Left colon (tissue), 2 donors: ENCODE results near the gene GRPEL2. TPM values are rescaled to one million over a fixed set of nuclear protein-coding genes. Genes with fewer than 3 reads are reported as not detected.

Experiments used
- ATAC-seq: fragments of 200-7000 bp; cut with Tn5 transposase; one replicate; pipeline ENCODE4 v1.9.1; 2020; ENCODE audit warnings: mild to moderate bottlenecking, moderate library complexity
- DNase-seq, 2 donors: peaks; one replicate each; pipeline ENCODE4 v3.0.0-alpha.2; 2020
- intact Hi-C, 2 donors: fragments of 100-400 bp; cut with DNase I in 1 of 2; cut with micrococcal nuclease in 1 of 2; formaldehyde crosslinking; loops; one replicate each; pipeline versions ENCODE4 v1.11.2 to v1.14.0; 2022; cut with DNase I, micrococcal nuclease
- long read RNA-seq: library from polyadenylated mRNA; unstranded; transcript quantifications from one replicate; pipeline ENCODE4 v2.0.0, GENCODE V29; 2021
- total RNA-seq, 2 donors: library from RNA; stranded (reverse); fragmentation: NEBNext Ultra II Directional; extraction: Animal tissue kit (Norgen Biotek cat#: 25700); gene quantifications; one replicate each; pipeline ENCODE4 v1.2.1, GENCODE V29; 2021
- donor health status: DM: no; HTN: no; CAD: no.
- donor health status: DM: yes; HTN: yes; CAD: no.

Gene GRPEL2, protein sequence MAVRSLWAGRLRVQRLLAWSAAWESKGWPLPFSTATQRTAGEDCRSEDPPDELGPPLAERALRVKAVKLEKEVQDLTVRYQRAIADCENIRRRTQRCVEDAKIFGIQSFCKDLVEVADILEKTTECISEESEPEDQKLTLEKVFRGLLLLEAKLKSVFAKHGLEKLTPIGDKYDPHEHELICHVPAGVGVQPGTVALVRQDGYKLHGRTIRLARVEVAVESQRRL
- 10 to 100 TPM; 10.4 to 10.7 TPM for total RNA-seq
- long read RNA-seq, full-length matches to known transcripts = 11 of 13 reads
- long read RNA-seq, partial matches to known transcripts = 0 of 13 reads
- long read RNA-seq, other reads (novel, unspliced or antisense) = 2 of 13 reads

DNA sequence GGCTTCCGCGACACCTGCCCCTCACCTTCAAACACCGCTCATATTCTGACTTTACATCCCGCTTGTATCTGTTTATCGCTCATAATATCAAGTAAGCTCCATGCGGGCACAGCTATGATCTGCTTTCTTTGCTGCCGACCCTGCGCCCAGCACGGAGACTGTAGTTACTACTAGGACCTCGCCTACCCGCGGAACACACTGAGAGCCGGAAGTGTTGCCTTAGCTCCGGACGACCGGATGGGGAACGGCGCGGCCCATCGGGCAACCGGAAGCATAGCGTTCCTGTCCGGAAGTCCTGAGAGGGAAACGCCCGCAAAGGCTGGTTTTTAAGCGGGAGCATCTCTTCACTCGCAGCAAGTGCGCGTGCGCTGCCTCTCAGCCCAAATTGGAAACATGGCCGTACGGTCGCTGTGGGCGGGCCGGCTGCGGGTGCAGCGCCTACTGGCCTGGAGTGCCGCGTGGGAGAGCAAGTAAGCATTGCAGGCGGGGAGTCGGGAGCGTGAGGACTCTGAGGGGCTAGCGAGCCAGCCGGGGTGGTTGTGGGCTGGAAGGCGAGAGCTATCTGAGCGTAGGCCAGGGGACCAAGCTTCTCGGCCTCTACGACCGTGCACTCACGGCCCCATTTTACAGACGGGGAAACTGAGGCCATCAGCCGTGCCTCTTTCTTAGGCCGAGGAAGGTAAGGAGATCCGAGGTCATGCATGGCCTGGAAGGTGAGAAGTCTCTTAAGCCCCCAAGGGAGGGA lies at the start of gene GRPEL2:
TSS of gene GRPEL2 (plus strand) at position 353 of the 745 bp plus-strand sequence. CDS start at position 394, 41 bp downstream.
- intact Hi-C loops = no loop called here
- DNase-seq (peak; percentile 95 to 97), ATAC-seq (peak; percentile 100)

DNA sequence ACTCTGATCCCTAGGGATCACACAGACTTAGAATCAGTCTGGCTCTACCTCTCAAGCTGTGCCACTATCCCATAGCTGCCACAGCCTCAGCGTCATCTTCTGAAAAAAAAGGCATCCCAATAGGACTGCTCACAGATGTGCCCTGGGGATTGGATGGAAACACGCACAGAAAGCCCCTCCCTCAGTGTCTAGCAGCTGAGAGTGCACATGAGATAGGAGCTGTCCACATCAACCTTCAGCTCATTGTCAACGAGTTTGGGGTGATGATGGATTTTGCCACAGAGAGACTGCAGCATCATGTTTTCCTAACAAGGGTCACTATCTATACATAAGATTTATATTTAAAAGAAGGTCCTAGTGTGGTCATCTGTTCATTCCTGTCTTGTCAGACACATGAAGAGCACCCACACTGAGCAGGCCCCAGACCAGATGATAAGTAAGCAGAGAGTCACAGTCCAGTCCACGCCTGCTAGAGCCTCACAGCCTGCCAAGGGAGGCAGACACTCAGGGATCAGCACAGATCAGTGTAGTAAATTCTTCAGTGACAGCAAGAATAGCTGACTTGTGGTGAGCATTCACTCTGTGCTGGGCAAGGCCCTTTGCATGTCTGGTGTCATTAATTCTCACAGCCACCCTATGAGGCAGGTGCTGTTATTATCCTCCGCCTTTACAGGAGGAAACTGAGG lies 47.8 kb upstream of the GRPEL2 start:
- intact Hi-C loops = no loop called here
- DNase-seq = no peak
- no peak for ATAC-seq

DNA sequence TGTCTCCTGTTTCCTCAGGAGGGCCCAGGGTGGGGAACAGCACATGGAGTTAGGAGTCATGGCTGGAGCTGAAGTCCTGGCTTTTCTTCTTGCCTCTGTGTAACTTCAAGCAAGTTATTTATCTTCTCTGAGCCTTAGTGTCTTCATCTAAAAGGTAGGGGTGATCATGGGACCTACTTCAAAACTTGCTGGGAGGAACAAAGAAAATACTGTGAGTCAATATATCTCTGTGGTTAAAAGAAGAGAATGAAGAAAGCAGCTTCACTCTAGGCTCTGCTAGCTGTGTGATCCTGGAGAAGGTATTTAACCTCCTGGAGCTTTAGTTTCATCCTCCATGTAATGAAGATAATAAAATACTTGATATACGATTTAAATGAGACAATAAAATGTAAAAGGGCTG lies 47.1 kb upstream of the GRPEL2 start:
- intact Hi-C loops = no loop called here

DNA sequence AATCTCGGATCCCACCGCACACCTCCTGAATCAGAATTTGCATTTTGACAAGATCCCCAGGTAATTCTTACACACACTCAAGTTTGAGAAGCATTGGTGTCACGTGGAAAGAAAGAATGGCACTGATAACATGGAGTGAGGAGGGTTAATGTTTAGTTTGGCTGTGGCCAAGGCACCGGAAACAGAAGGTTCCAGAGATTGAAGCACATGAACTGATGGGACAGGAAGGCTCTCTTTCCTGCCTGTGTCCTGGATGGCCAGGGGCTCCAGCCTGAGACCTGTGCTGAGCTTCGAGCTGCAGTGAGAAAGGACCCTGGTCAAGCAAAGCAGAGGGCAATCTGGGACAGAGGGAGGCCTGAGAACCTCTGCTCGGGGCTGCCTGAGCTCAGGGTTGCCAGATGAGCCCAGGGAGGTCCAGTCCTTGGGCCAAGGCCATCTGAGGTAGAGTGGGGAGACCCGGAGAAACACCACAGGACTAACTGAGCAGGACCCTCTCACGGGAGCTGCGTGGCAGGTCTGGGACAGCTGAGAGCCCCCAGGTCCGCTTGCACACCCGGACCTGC lies 46.4 kb upstream of the GRPEL2 start:
- intact Hi-C loops = no loop called here
- ATAC-seq (no peak), DNase-seq (no peak)

More for the DNA sequence above, 47.1 kb upstream of the GRPEL2 start:
- DNase-seq (no peak), ATAC-seq (no peak)

DNA sequence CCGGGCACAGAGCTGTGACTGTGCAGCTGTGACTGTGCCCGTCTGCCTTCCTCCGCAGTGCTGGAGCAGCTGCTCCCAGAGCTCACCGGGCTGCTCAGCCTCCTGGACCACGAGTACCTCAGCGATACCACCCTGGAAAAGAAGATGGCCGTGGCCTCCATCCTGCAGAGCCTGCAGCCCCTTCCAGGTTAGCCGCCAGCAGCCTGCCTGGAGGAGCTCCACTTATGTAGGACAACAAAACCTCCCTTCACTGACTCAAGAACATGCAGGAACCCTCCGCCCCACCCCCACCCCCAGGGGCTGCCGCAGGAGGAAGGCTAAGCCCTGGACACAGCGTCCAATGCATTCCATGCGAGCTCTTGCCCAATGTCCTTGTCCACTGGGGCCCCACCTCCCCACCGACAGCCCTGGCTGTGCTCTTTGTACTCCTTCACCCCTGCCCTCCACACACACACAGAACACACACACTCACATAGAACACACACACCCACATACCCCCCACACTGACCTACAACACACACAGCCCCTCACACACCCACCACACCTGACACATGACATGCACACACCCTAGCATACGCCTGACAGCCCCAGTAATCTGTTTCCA lies 45.7 kb upstream of the GRPEL2 start:
- DNase-seq = no peak
- ATAC-seq = no peak
- intact Hi-C loops = no loop called here

DNA sequence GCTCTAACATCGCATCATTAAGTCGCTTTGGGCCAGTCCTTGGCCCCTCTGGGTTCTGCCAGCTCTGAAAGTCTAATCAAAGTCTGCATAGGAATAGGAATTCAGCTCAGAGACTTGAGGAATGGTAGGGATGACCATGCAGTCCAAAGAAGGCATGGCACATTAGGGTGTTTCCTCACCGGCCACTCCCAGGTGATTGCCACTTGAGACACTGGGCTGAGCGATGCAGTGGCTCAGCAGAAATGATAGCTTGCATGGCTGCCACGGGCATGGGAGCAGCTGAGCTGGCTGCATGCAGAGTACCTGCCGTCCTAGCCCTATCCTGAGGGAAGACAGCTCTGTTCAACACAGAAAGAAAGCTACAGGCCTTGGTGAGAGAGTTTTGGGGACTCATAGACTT lies 44.9 kb upstream of the GRPEL2 start:
- intact Hi-C loops = no loop called here
- ATAC-seq (no peak), DNase-seq (no peak)

DNA sequence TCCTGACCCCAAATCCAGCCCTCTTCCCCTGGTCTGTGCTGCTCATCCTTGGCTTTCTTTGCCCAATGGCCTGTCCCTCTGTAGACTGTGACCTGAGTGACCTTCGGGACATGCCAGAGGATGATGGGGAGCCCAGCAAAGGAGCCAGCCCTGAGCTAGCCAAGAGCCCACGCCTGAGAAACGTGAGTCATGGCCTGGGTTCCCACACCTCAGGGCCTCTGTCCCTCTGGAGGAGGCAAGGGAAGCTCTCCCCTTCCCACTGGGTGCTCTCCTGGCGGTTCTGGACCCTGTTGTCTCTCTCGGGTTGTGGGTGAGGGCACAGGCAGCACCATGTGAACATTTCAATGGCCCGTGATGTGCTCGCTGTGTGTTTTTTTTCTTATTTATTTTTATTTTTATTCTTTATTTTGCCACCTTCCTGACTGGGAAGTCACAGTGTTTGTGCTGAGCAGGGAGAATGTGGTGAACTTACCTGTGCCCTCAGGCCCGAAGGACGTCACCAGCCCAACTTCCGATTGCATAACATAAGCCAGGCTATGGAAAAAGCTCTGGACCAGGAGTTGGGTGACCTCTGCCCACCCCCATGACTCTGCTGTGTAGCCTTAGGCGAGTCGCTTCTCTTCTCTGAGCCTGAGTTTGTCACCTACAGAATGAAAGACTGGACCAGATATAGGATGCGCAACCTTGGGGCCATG lies 44.1 kb upstream of the GRPEL2 start:
- no peak for ATAC-seq
- DNase-seq = no peak
- intact Hi-C loops = no loop called here

DNA sequence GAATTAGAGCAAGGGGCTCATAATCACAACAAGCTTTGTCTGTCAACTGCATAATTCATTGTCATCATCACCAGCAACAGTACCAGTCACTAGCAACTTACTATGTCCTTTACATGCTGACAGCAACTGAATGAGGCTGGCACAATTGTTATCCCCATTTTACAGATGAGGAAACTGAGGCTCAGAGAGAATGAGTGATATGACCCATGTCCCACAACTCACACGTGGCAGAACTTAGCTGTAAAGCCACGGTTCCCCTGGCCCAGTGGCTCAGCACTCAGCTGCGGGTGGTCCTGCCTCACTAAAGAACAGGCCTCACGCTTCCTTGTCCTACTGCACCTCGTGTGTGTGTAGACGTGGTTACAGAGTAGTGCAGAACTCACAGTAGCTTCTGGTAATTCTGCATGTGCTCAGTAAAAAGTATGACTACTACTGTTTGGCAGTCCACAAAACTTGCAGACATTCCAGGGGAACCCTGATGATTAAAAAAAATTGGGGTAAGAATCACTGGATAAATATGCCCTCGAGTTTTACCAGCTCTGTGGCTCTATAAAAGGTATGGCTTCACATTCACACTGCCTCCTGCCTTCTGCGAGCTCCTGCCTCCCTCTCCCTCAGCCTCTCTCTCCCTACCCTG lies 43.4 kb upstream of the GRPEL2 start:
- intact Hi-C loops = no loop called here
- no peak for DNase-seq
- no peak for ATAC-seq

DNA sequence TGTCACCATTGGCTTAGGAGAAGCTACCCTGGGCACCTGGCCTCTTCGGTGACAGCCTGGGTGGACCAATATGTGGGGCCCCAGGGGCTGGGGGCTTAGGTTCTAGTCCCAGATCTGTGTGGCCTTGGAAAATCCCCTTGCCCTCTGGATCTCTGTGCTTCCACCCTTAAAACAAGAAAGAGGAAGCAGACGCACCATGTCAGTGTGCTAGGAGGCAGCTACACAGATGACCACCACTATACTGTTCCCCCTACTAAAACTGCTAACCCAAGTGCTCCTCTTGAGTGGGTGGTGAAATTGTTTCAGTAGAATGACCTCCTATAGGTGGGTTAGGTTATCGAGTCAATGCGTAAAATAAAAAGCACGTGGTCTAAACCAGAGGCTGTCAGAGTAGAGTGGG lies 42.7 kb upstream of the GRPEL2 start:
- intact Hi-C loops = no loop called here
- ATAC-seq (no peak), DNase-seq (no peak)

DNA sequence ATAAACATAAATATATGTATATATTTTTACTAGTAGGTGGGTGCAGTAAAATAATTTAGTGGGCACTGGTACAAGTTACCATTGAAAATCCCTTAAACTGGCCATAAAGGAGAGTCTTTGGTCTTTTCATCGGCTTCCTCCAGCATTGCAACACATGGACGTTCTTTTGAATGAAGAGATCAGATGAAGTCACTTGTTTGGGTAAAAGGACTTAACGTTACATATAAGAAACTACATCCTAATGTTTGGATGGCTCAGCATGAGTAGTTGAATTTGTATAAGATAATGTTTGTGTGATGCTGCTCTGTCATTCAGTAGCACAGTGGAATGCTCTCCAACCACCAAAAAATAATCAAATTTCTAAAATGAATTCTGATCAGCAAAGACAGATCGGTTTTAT lies 42.1 kb upstream of the GRPEL2 start:
- ATAC-seq = no peak
- no peak for DNase-seq
- intact Hi-C loops = no loop called here

DNA sequence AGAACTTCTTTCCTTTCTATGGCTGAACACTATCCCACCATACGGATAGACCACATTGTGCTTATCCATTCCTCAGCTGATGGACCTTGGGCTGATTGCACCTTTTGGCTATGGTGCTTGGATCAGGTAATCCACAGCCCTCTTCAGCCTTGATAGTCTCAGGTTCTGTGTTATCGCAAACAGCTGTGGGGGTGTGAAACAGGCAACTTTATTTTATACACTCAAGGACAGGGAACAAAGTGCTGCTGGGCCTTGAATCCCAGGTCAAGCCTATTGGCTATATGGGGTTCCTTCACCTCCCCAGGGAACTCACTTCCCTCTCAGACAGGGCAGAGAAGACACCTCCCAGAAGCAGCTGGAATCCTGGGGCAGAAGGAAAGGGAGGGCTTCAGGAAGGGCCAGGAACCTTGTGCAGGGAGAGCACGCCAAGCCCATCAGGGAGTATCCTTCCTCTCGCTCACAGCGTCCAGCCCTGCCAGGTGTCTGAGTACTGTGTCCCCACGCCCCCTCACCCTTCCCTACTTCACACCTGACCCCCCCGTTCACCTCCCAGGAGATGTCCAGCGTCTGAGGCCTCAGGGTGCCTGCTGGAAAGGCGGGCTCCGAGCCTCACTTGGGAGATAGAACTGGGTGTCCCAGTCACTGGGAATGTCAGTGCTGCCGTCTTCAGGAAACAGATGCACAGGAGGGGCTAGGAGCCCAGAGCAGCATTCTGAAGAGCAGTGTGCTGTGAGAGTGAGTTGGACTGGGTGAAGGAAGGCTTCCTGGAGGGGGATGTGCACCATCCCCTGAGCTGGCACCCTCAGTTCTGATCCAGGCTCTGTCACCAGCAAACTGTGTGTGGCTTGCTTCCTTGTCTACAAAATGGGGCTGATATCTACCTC lies 40.9 kb upstream of the GRPEL2 start:
- DNase-seq = no peak
- ATAC-seq = no peak
- intact Hi-C loops = no loop called here

DNA sequence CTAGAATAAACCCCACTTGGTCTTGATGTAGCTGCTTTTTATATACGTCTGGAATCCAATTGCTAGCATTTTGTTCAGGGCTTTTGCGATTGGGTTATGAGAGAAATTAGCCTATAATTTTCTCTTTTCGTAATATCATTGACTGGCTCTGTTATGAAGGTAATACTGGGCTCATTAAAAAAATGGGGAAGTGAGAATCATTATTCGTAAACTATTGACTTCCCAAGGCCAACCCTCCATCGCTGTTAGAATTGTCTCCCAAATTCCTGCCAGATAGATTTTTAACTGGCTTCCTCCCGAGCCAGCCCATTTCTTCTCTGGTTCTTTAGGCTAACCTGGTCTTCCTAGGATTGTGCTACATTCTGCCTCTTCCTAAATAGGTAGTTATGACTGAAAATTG lies 35.9 kb upstream of the GRPEL2 start:
- intact Hi-C loops = no loop called here
- ATAC-seq (no peak), DNase-seq (no peak)

DNA sequence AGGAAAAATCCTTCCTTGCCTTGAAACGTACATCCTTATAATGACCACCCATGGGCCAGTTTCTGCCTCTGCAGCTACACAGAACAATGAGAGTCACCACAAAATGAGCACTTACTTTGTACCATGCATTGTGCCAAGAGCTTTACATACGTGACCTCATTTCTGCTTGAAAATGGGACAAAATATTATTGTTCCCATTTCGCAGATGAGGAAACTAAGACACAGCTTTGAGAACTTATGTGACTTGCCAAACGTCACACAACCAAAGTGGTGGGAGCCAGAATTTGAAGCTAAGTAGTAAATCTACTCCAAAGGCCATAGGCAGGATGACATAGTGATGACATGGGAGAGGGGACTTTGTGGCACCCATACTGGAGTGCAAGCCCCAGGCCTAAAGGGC lies 34.8 kb upstream of the GRPEL2 start:
- DNase-seq = no peak
- intact Hi-C loops = no loop called here
- no peak for ATAC-seq

DNA sequence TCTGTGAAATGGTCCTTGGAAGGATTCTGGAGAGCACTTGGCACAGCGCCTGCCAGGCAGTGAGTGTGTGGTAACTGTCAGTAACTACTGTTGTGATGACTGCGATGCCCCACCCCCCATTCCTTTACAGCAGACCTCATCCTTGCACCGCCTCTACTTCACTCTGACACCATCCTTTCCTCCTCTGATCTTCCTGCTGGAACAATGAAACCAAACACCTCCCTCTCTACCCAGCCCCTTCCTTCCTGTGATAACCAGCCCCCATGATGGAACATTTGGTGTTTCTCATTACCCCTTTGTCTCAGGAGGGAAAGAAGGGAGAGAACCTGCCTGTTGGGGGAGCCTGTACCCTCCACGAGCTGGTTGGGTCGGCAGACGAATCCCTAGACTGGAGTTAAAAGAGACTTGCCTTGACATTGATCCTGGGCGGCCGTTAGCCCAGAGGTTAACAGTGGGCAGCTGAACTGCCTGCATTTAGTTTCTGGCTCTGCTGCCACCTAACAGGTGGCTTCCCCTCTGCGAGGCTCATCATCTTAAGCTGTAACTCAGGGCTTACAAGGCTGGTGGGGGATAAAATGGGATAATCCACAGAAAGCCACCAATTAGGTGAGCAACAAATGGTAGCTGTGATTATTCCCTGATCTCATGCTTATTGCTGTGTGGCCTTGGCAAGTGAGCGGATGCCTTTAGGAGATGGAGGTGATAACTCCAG lies 34.2 kb upstream of the GRPEL2 start:
- no peak for DNase-seq
- intact Hi-C loops = no loop called here
- ATAC-seq = no peak

DNA sequence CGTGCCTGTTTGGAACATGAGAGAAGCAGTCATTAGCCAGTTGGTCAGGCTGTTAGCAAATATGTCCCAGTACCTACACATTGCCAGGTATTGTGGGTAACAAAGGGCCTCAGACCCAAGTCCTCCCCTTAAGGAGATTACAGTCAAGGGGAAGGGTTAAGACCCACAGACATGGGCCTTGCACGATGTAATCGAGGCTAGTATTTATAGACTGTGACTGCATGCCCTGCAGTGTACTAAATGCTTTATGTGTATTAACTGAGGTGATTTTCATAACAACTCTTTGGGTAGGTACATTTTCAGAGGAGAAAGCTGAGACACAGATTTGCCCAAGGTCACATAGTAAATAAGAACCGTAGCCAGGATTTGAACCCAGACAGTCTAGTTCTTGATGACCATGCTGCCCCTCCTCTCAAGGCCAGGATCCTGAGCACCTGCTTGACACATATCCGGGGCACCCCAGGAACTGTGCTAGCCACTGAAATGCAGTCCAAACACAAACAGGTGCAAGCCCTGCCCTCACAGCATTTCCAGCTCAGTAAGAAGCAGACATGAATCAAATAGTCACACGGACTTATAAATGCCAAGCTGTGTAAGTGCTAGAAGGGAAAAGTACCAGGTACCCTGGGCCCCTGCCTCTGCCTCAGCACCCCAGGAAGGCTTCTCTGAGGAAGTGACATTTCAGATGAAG lies 32.0 kb upstream of the GRPEL2 start:
- no peak for ATAC-seq
- no peak for DNase-seq
- intact Hi-C loops = no loop called here

DNA sequence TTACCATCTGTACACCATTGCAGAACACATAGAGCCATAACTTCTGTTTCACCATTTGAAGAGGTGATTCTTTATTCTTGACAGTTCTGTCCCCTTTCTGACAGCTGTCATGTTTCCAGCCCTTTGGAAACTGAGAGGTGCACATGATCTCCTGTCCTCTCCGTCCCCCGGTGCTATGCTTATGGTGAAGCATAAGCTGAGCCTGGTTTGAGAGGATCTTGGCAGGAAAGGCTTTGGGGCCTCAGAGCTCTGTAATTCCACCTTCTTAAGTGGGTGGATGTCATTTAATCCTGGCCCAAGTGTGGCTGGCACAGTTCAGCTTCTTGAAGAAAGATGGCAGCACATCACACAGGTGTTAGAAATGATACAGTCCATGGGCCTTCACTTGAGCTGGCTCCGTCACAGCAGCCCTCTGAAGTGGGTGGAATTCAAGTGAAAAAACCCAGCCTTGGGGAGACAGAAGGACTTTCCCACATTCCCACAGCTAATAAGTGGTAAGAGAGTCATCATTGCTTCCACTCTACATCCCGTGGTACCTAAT lies 30.7 kb upstream of the GRPEL2 start:
- ATAC-seq = no peak

More for the DNA sequence above, 30.7 kb upstream of the GRPEL2 start:
- DNase-seq = no peak
- intact Hi-C loops = loop anchor here in 1 of 2 donors (5.0 kb wide), 1 partner anchor 128 kb away; no protein-coding TSS in a partner anchor
